Tibial artery (tissue), 4 donors: Measurements from ENCODE around the gene C17orf67.

ENCODE experiments used
- DNase-seq, 2 donors: peaks; one replicate each; pipeline ENCODE4 v3.0.0-alpha.2; 2019
- H3K27ac ChIP-seq, 2 donors: fragments of 200-600 bp; sonication (generic) in 1 of 2; 1 replicate in 1 of 2; 2 replicates in 1 of 2; pipeline ENCODE4 v1.5.1; 2018 to 2019; ENCODE audit warnings: mild to moderate bottlenecking in 1 of 2
- H3K27me3 ChIP-seq, 2 donors: fragments of 200-600 bp; sonication (generic) in 1 of 2; one replicate each; pipeline versions ENCODE4 v1.5.1 to v1.6.0; 2016 to 2019
- H3K36me3 ChIP-seq, 3 donors: fragments of 200-600 bp; sonication (generic) in 2 of 3; one replicate each; pipeline ENCODE4 v1.5.1; 2016 to 2019; ENCODE audit warnings: mild to moderate bottlenecking in 2 of 3
- H3K4me1 ChIP-seq, 4 donors: fragments of 200-600 bp; sonication (generic) in 2 of 4; 1 replicate in 3 of 4; 2 replicates in 1 of 4; pipeline ENCODE4 v1.5.1; 2016 to 2019
- H3K4me3 ChIP-seq, 2 donors: fragments of 200-600 bp; sonication (generic) in 1 of 2; 1 replicate in 1 of 2; 2 replicates in 1 of 2; pipeline ENCODE4 v1.5.1; 2018 to 2019; ENCODE audit warnings: mild to moderate bottlenecking in 2 of 2
- H3K9me3 ChIP-seq, 3 donors: fragments of 200-600 bp; sonication (generic) in 1 of 3; one replicate each; pipeline ENCODE4 v1.5.1; 2016 to 2019
- intact Hi-C: fragments of 100-400 bp; cut with DNase I; formaldehyde crosslinking; loops from one replicate; pipeline ENCODE4 v1.15.0; 2023; ENCODE audit warnings: low total_unique reads
- TF ChIP-seq, protein P1 (sequence below), 2 experiments: fragments of 200-600 bp in 1 of 2; fragments of 450-650 bp in 1 of 2; IDR thresholded peaks; one replicate each; pipeline ENCODE4 v1.5.1; 2017 to 2019; ENCODE audit warnings: antibody characterized with exemption in 2 of 2, mild to moderate bottlenecking in 1 of 2, moderate library complexity in 1 of 2

C17orf67 gene

GRCh38 chr17:56830726-56831368 lies 2.9 kb downstream of the C17orf67 start:
- DNase-seq = no peak
- Histone ChIP-seq H3K4me3 (no peak overlapping the region), H3K4me1 (peaks cover 7 to 29% (median 12%) of the 10 kb centered on the region in 4 donors), H3K27me3 (no peaks in the 10 kb centered on the region), H3K36me3 (peaks cover 0 to 7% (median 0%) of the 10 kb centered on the region in 3 donors), H3K9me3 (no peaks in the 10 kb centered on the region), H3K27ac (no peak overlapping the region)
- intact Hi-C loops = loop anchor here (10.0 kb wide), 1 partner anchor 284 kb away; no protein-coding TSS in a partner anchor
- TF ChIP-seq, protein P1, sequence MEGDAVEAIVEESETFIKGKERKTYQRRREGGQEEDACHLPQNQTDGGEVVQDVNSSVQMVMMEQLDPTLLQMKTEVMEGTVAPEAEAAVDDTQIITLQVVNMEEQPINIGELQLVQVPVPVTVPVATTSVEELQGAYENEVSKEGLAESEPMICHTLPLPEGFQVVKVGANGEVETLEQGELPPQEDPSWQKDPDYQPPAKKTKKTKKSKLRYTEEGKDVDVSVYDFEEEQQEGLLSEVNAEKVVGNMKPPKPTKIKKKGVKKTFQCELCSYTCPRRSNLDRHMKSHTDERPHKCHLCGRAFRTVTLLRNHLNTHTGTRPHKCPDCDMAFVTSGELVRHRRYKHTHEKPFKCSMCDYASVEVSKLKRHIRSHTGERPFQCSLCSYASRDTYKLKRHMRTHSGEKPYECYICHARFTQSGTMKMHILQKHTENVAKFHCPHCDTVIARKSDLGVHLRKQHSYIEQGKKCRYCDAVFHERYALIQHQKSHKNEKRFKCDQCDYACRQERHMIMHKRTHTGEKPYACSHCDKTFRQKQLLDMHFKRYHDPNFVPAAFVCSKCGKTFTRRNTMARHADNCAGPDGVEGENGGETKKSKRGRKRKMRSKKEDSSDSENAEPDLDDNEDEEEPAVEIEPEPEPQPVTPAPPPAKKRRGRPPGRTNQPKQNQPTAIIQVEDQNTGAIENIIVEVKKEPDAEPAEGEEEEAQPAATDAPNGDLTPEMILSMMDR (IDR thresholded peaks at IDR 0.05) = no peak

DNA sequence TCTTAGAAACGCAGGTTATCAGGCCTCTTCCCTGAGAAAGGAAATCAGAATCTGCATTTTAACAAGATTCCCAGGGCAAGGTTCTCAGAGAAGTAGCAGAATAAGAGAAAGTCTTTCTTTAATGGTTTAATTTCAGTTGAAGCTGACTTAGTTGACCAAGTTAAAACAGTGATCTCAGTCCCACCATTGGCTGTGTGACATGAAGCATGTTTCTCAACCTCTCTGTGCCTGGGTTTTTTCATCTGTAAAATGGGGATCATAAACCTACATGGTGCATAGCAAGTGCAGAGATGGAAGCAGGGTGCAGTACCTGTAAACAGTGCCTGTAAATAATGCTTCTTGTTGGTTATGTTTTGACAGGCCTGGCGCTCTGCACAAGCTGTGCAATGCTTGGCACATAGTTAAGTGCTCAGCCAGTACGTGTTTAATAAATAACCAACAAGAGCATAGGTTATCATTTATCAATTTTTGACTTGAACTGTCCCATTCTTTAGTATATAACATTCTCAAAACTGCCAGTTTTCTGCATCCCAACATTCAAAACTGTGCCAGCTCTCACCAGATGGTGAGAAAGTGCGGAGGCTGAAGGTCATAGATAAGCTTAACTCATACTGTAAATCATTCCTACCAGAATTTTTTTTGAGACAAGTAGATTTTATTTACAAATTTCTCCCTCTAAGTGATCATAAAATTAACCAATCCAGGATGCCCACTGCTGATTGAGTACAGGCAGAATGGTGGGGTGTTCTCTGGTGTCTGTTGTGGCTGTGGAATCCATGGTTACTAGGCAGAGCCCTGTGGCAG lies 6.9 kb downstream of the C17orf67 start:
- H3K36me3 ChIP-seq = peaks cover 0 to 7% (median 0%) of the 10 kb centered on the region in 3 donors
- no peaks in the 10 kb centered on the region for H3K9me3 ChIP-seq
- intact Hi-C loops = no loop called here
- H3K4me1 ChIP-seq = peaks cover 0 to 5% (median 0%) of the 10 kb centered on the region in 4 donors
- H3K4me3 ChIP-seq = no peak overlapping the region
- DNase-seq = no peak
- TF ChIP-seq, protein P1 (IDR thresholded peaks at IDR 0.05) = no peak
- H3K27me3 ChIP-seq = no peaks in the 10 kb centered on the region
- no peak overlapping the region for H3K27ac ChIP-seq

GRCh38 chr17:56824503-56824902 lies 9.2 kb downstream of the C17orf67 start:
- no peak overlapping the region for H3K4me3 ChIP-seq
- TF ChIP-seq, protein P1 (IDR thresholded peaks at IDR 0.05) = no peak
- no peak for DNase-seq
- no peak overlapping the region for H3K27ac ChIP-seq
- H3K9me3 ChIP-seq = no peaks in the 10 kb centered on the region
- H3K27me3 ChIP-seq = no peaks in the 10 kb centered on the region
- intact Hi-C loops = loop anchor here (5.0 kb wide), 1 partner anchor 113 kb away; no protein-coding TSS in a partner anchor
- peaks cover 0 to 7% (median 0%) of the 10 kb centered on the region in 3 donors for H3K36me3 ChIP-seq
- peaks cover 0 to 3% (median 1%) of the 10 kb centered on the region in 4 donors for H3K4me1 ChIP-seq

DNA sequence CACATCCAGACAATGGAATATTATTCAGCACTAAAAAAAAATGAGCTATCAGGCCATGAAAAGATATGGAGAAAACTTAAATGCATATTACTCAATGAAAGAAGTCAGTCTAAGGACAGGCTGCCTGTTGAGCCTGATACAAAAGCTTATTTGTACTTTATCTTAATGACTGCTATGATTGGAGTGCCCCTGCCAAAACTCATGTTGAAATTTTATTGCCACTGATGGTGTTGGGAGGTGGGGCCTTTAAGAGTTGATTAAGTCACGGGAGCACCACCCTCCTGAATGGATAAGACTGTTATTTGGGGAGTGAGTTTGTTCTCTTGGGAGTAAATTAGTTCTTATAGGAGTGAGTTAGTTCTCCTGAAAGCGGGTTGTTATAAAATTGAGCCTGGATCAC lies 9.9 kb downstream of the C17orf67 start:
- Histone ChIP-seq H3K4me1 (peaks cover 0 to 4% (median 4%) of the 10 kb centered on the region in 4 donors), H3K9me3 (no peaks in the 10 kb centered on the region), H3K27ac (no peak overlapping the region), H3K27me3 (no peaks in the 10 kb centered on the region), H3K4me3 (no peak overlapping the region), H3K36me3 (peaks cover 0 to 1% (median 0%) of the 10 kb centered on the region in 3 donors)
- TF ChIP-seq, protein P1 (IDR thresholded peaks at IDR 0.05) = no peak
- DNase-seq = no peak
- intact Hi-C loops = loop anchor here (5.0 kb wide), 1 partner anchor 113 kb away; no protein-coding TSS in a partner anchor

DNA sequence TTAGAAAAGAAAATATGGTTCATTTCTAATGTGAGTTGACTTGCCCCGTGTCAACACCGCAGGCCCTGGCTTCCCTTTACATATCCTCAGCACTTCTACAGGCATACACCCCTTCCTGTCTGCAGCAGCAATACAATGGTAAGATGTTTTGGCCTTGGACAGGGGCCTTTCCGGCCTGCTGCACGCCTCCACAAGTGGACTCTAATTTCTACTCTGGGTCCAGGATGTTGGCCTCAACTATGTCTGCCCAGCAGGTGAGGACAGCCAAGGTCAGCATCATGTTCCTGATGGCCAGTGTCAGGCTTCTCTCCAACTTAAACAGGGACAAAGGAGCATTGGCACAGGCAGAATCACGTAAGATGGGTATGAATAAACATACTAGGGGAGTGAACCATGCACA lies 11.0 kb downstream of the C17orf67 start:
- no peaks in the 10 kb centered on the region for H3K36me3 ChIP-seq
- H3K27me3 ChIP-seq = no peaks in the 10 kb centered on the region
- peaks cover 0 to 4% (median 4%) of the 10 kb centered on the region in 4 donors for H3K4me1 ChIP-seq
- DNase-seq = no peak
- H3K9me3 ChIP-seq = no peaks in the 10 kb centered on the region
- TF ChIP-seq, protein P1 (IDR thresholded peaks at IDR 0.05) = no peak
- no peak overlapping the region for H3K27ac ChIP-seq
- H3K4me3 ChIP-seq = no peak overlapping the region
- intact Hi-C loops = loop anchor here (5.0 kb wide), 1 partner anchor 115 kb away; no protein-coding TSS in a partner anchor
